DND-41 (cell line): ENCODE data around the gene STH.

Source experiments
- CTCF ChIP-seq: IDR thresholded peaks from 2 replicates; pipeline ENCODE4 v1.5.1; 2012; ENCODE audit warnings: borderline replicate concordance, low read length, moderate library complexity, mild to moderate bottlenecking; ENCODE audit not compliant: poor library complexity, severe bottlenecking; ENCODE audit errors: extremely low read depth
- EZH2 ChIP-seq: IDR thresholded peaks from 3 replicates; pipeline ENCODE4 v1.6.1; 2012; ENCODE audit warnings: borderline replicate concordance, low read depth, mild to moderate bottlenecking, moderate library complexity, low read length, inconsistent platforms; ENCODE audit not compliant: severe bottlenecking

- TF ChIP-seq CTCF (no peak), EZH2 (no peak)
These were observed 11.6 kb downstream of the STH start for GRCh38 chr17:46010597-46011186.
